LNCaP clone FGC (cell line): ENCODE results near the gene BTRC.
"Not testable (repeated sequence)": the region's sequence is repeated elsewhere in the genome, so short reads cannot be mapped to it uniquely, and the experiment has no call there.

Experiments used
- DNase-seq: peaks from one replicate; pipeline ENCODE4 v3.0.0-alpha.2; 2011; ENCODE audit warnings: low read depth
- H3K4me3 ChIP-seq: 2 replicates; pipeline ENCODE4 v1.5.1; 2011; ENCODE audit warnings: mild to moderate bottlenecking, low read depth, low read length, control low read depth
- CTCF ChIP-seq: IDR thresholded peaks from 2 replicates; pipeline ENCODE4 v1.5.1; 2012; ENCODE audit warnings: mild to moderate bottlenecking; ENCODE audit not compliant: control insufficient read depth, insufficient read depth; ENCODE audit errors: extremely low read depth

BTRC gene

GRCh38 chr10:101375076-101375475 is 21.1 kb downstream of the BTRC start:
- H3K4me3 ChIP-seq = no peak overlapping the region
- no peak for DNase-seq
- no peak for TF ChIP-seq CTCF

- peak; percentile 34 for DNase-seq
- no peak overlapping the region for H3K4me3 ChIP-seq
- TF ChIP-seq CTCF = no peak
Observed at GRCh38 chr10:101379663-101380352, 25.8 kb downstream of the BTRC start.

- no peak for DNase-seq
- no peak for TF ChIP-seq CTCF
- H3K4me3 ChIP-seq = no peak overlapping the region
Observed at GRCh38 chr10:101380353-101381017, 26.5 kb downstream of the BTRC start.

GRCh38 chr10:101385866-101386658 is 32.1 kb downstream of the BTRC start:
- TF ChIP-seq CTCF = no peak
- no peak overlapping the region for H3K4me3 ChIP-seq
- DNase-seq = no peak

- no peak overlapping the region for H3K4me3 ChIP-seq
- DNase-seq = no peak
- no peak for TF ChIP-seq CTCF
Observed at GRCh38 chr10:101386659-101387259, 32.8 kb downstream of the BTRC start.

GRCh38 chr10:101388676-101389276 is 34.8 kb downstream of the BTRC start:
- DNase-seq = no peak
- TF ChIP-seq CTCF = no peak
- no peak overlapping the region for H3K4me3 ChIP-seq

GRCh38 chr10:101389532-101389931 is 35.6 kb downstream of the BTRC start:
- not testable (repeated sequence) for H3K4me3 ChIP-seq, DNase-seq
